Measurements from ENCODE around the gene TANK. TPM values are rescaled to one million over a fixed set of nuclear protein-coding genes. Genes with fewer than 3 reads are reported as not detected.

Gene TANK
- total RNA-seq, 4 donors from 2014 or later, result 57.0 to 76.1 (median 69.7) TPM

DNA sequence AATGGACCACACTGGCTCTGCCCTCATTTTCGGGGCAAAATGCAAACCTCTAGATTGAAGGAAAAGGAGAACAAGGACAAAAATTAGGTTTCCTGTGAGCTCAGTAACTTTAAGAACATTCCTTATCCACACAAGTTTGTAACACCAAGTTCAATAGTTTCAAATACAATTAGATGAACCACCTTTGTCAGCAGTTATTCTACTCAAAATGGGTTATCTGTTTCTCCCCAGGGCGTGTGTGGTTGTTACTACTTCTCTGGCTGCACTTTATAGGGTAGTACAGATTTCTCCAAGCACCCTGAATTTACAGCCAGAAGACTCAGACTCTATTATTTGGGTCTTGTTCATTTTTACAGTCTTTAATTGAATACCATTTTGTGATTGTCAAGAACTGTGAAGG lies 45.0 kb upstream of the TANK start:
- H3K36me3 ChIP-seq, result no peaks in the 10 kb centered on the region
- H3K4me3 ChIP-seq, result no peak overlapping the region
- H3K27ac ChIP-seq (replicated peaks in 1 of 4), result no peak overlapping the region
- no peaks in the 10 kb centered on the region for H3K9me3 ChIP-seq
- peaks cover 0 to 11% (median 4%) of the 10 kb centered on the region in 4 donors for H3K4me1 ChIP-seq
- no peaks in the 10 kb centered on the region for H3K27me3 ChIP-seq
- no peak for DNase-seq (ENCODE audit: extremely low spot score)
- intact Hi-C loops (cut with DNase I), result no loop called here
- TF ChIP-seq EP300 (IDR thresholded peaks at IDR 0.05), result no peak
- TF ChIP-seq CTCF (IDR thresholded peaks at IDR 0.05), result no peak
- TF ChIP-seq POLR2AphosphoS5 (IDR thresholded peaks at IDR 0.05), result no peak
- WGBS, result 92% methylated on average over 2 of the region's 2 CpGs

- TF ChIP-seq POLR2A (IDR thresholded peaks at IDR 0.05; ENCODE audit: low read depth) (no peak), EP300 (IDR thresholded peaks at IDR 0.05) (no peak), POLR2AphosphoS5 (IDR thresholded peaks at IDR 0.05) (no peak), CTCF (IDR thresholded peaks at IDR 0.05) (no peak)
- H3K27me3 ChIP-seq, result no peaks in the 10 kb centered on the region
- no peak overlapping the region for H3K4me3 ChIP-seq
- intact Hi-C loops (cut with DNase I), result no loop called here
- no peak for DNase-seq (ENCODE audit: extremely low spot score)
- H3K9me3 ChIP-seq, result no peaks in the 10 kb centered on the region
- H3K36me3 ChIP-seq, result no peaks in the 10 kb centered on the region
- no peak overlapping the region for H3K27ac ChIP-seq (replicated peaks in 1 of 4)
- 75% methylated on average over 3 of the region's 3 CpGs for WGBS
- peaks cover 0 to 11% (median 4%) of the 10 kb centered on the region in 4 donors for H3K4me1 ChIP-seq
Observed at GRCh38 chr2:161115605-161116380, 44.4 kb upstream of the TANK start.

- no peak for TF ChIP-seq POLR2A (IDR thresholded peaks at IDR 0.05; ENCODE audit: low read depth)
- TF ChIP-seq CTCF (IDR thresholded peaks at IDR 0.05), result no peak
- no peak for TF ChIP-seq EP300 (IDR thresholded peaks at IDR 0.05)
- no peak for TF ChIP-seq POLR2AphosphoS5 (IDR thresholded peaks at IDR 0.05)
- DNase-seq (ENCODE audit: extremely low spot score), result no peak
- Histone ChIP-seq H3K27me3 (no peaks in the 10 kb centered on the region), H3K4me3 (no peak overlapping the region), H3K36me3 (no peaks in the 10 kb centered on the region), H3K27ac (replicated peaks in 1 of 4) (no peak overlapping the region), H3K9me3 (no peaks in the 10 kb centered on the region), H3K4me1 (peaks cover 0 to 11% (median 4%) of the 10 kb centered on the region in 4 donors)
- intact Hi-C loops (cut with DNase I), result no loop called here
- 82% methylated on average over 5 of the region's 5 CpGs for WGBS
Observed at GRCh38 chr2:161116509-161116908, 43.7 kb upstream of the TANK start.

DNA sequence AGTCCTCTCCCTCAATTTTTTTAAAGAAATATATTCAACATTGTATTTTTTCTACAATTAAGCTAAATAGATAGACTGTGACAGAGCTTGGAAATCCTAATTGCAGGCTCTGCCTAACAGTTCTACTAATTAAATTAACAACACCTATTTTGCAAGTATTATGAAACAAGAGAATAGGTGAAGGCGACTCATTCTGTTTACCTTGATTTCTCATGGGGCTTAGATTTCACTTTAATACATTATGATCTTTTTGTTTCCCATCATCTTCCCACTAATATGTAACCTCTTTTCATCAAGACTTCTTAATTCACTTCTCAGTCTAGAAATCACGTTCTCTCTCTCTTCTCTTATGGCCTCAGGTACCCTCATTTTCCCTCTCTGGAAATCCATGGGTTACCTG lies 42.7 kb upstream of the TANK start:
- H3K27me3 ChIP-seq, result no peaks in the 10 kb centered on the region
- no peaks in the 10 kb centered on the region for H3K36me3 ChIP-seq
- WGBS, result 96% methylated on average over 2 of the region's 2 CpGs
- no peak overlapping the region for H3K27ac ChIP-seq (replicated peaks in 1 of 4)
- no peak for TF ChIP-seq POLR2AphosphoS5 (IDR thresholded peaks at IDR 0.05)
- H3K4me1 ChIP-seq, result peaks cover 0 to 14% (median 5%) of the 10 kb centered on the region in 4 donors
- DNase-seq (ENCODE audit: extremely low spot score), result no peak
- intact Hi-C loops (cut with DNase I), result no loop called here
- no peak overlapping the region for H3K4me3 ChIP-seq
- no peaks in the 10 kb centered on the region for H3K9me3 ChIP-seq

GRCh38 chr2:161118722-161119121 lies 41.5 kb upstream of the TANK start:
- Histone ChIP-seq H3K4me3 (no peak overlapping the region), H3K4me1 (peaks cover 12 to 26% (median 16%) of the 10 kb centered on the region in 4 donors), H3K36me3 (no peaks in the 10 kb centered on the region), H3K27ac (replicated peaks in 1 of 4) (no peak overlapping the region), H3K27me3 (no peaks in the 10 kb centered on the region), H3K9me3 (no peaks in the 10 kb centered on the region)
- TF ChIP-seq POLR2A (IDR thresholded peaks at IDR 0.05; ENCODE audit: low read depth) (no peak), CTCF (IDR thresholded peaks at IDR 0.05) (no peak), EP300 (IDR thresholded peaks at IDR 0.05) (no peak), POLR2AphosphoS5 (IDR thresholded peaks at IDR 0.05) (no peak)
- DNase-seq (ENCODE audit: extremely low spot score), result no peak
- intact Hi-C loops (cut with DNase I), result no loop called here

All from esophagus muscularis mucosa (tissue), 4 donors.